NCI-H2107 treated with DMSO at 0.1 percent for 48 hours (cell line): ENCODE measurements around the gene ELP1.

Source experiments
- DNase-seq: peaks from one replicate; lab custom pipeline; 2025; ENCODE audit not compliant: unreplicated experiment; lab: John Stamatoyannopoulos, UW

Gene ELP1

DNA sequence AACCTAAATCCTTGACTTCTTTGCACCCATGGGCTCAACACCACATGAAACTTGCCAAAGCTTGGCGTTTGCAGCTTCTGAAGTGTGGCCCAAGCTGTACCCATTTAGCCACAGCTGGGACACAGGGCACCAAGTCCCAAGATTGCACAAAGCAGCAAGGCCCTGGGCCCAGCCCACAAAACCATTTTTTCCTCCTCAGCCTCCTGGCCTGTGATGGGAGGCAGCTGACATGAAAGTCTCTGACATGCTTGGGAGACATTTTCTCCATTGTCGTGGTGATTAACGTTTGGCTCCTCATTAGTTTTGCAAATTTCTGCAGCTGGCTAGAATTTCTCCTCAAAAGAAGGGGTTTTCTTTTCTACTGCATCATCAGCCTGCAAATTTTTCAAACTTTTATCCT, 110.1 kb downstream of the ELP1 start:
- no peak for DNase-seq
